ENCODE results near the gene CLECL1. TPM values are rescaled to one million over a fixed set of nuclear protein-coding genes. Genes with fewer than 3 reads are reported as not detected.

CLECL1 gene
- total RNA-seq, 1 donor from 2014 or later = not detected

- no peaks in the 10 kb centered on the region for H3K4me1 Mint-ChIP-seq (ENCODE audit: low read depth, unreplicated experiment)
- no peaks in the 10 kb centered on the region for H3K9me3 Mint-ChIP-seq (ENCODE audit: unreplicated experiment)
- no peaks in the 10 kb centered on the region for H3K36me3 Mint-ChIP-seq (ENCODE audit: unreplicated experiment)
- H3K4me3 Mint-ChIP-seq (ENCODE audit: unreplicated experiment) = no peak overlapping the region
- H3K27ac Mint-ChIP-seq (ENCODE audit: unreplicated experiment) = no peak overlapping the region
- no peaks in the 10 kb centered on the region for H3K27me3 Mint-ChIP-seq (ENCODE audit: unreplicated experiment)
- no peak for TF ChIP-seq CTCF (IDR thresholded peaks at IDR 0.05; ENCODE audit: partially characterized antibody, unreplicated experiment)
- DNase-seq = no peak
These were observed 30.1 kb upstream of the CLECL1 start for GRCh38 chr12:9763025-9763424.

DNA sequence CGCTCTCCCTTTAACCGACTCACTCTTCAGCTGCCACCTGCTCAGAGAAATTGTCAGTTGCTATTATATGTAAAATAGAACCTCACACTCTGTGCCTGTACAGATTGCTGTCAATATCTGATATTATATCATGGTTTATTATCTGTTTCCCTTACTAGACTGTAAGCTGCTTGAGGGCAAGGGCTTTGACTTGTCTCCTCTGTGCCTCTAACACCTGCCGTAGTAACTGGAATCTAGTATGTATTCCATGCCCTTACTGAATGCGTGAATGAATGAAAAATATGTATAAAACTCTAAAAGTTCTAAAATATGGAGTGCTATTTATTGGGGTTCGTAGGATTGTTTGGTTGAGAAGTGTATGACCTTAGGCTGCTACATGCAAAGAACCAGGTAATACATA lies 29.5 kb upstream of the CLECL1 start:
- no peaks in the 10 kb centered on the region for H3K27me3 Mint-ChIP-seq (ENCODE audit: unreplicated experiment)
- H3K27ac Mint-ChIP-seq (ENCODE audit: unreplicated experiment) = no peak overlapping the region
- no peaks in the 10 kb centered on the region for H3K4me1 Mint-ChIP-seq (ENCODE audit: low read depth, unreplicated experiment)
- H3K36me3 Mint-ChIP-seq (ENCODE audit: unreplicated experiment) = no peaks in the 10 kb centered on the region
- no peaks in the 10 kb centered on the region for H3K9me3 Mint-ChIP-seq (ENCODE audit: unreplicated experiment)
- no peak for DNase-seq
- no peak for TF ChIP-seq CTCF (IDR thresholded peaks at IDR 0.05; ENCODE audit: partially characterized antibody, unreplicated experiment)
- no peak overlapping the region for H3K4me3 Mint-ChIP-seq (ENCODE audit: unreplicated experiment)

GRCh38 chr12:9761419-9761781 lies 28.5 kb upstream of the CLECL1 start:
- Mint-ChIP-seq H3K27ac (ENCODE audit: unreplicated experiment) (no peak overlapping the region), H3K4me1 (ENCODE audit: low read depth, unreplicated experiment) (no peaks in the 10 kb centered on the region), H3K4me3 (ENCODE audit: unreplicated experiment) (no peak overlapping the region), H3K27me3 (ENCODE audit: unreplicated experiment) (no peaks in the 10 kb centered on the region), H3K36me3 (ENCODE audit: unreplicated experiment) (no peaks in the 10 kb centered on the region), H3K9me3 (ENCODE audit: unreplicated experiment) (no peaks in the 10 kb centered on the region)
- TF ChIP-seq CTCF (IDR thresholded peaks at IDR 0.05; ENCODE audit: partially characterized antibody, unreplicated experiment) = no peak
- DNase-seq = no peak

GRCh38 chr12:9760699-9761418 lies 28.0 kb upstream of the CLECL1 start, which contains the start of gene CD69:
Gene CD69, minus strand, starts transcription at chr12:9760901. Its CDS starts 81 bp downstream, at chr12:9760820.
- no peaks in the 10 kb centered on the region for H3K9me3 Mint-ChIP-seq (ENCODE audit: unreplicated experiment)
- no peak for TF ChIP-seq CTCF (IDR thresholded peaks at IDR 0.05; ENCODE audit: partially characterized antibody, unreplicated experiment)

GRCh38 chr12:9760120-9760519 lies 27.2 kb upstream of the CLECL1 start:
- no peak for DNase-seq
- Mint-ChIP-seq H3K27ac (ENCODE audit: unreplicated experiment) (no peak overlapping the region), H3K9me3 (ENCODE audit: unreplicated experiment) (no peaks in the 10 kb centered on the region), H3K27me3 (ENCODE audit: unreplicated experiment) (no peaks in the 10 kb centered on the region), H3K4me3 (ENCODE audit: unreplicated experiment) (no peak overlapping the region), H3K36me3 (ENCODE audit: unreplicated experiment) (no peaks in the 10 kb centered on the region), H3K4me1 (ENCODE audit: low read depth, unreplicated experiment) (no peaks in the 10 kb centered on the region)
- no peak for TF ChIP-seq CTCF (IDR thresholded peaks at IDR 0.05; ENCODE audit: partially characterized antibody, unreplicated experiment)

More at GRCh38 chr12:9760699-9761418, 28.0 kb upstream of the CLECL1 start, which contains the start of gene CD69:
- H3K4me3 Mint-ChIP-seq (ENCODE audit: unreplicated experiment) = no peak within 1 kb of the TSS
- no peaks in the 10 kb centered on the region for H3K27me3 Mint-ChIP-seq (ENCODE audit: unreplicated experiment)
- DNase-seq = no peak
- no peaks in the 10 kb centered on the region for H3K36me3 Mint-ChIP-seq (ENCODE audit: unreplicated experiment)
- no peaks in the 10 kb centered on the region for H3K4me1 Mint-ChIP-seq (ENCODE audit: low read depth, unreplicated experiment)
- no peak within 1 kb of the TSS for H3K27ac Mint-ChIP-seq (ENCODE audit: unreplicated experiment)

Data from glutamatergic neuron (in vitro differentiated cells).